Measurements from ENCODE around the gene MIOX.
A peak's percentile ranks its signal among the peaks of the same experiment; 100 is the strongest.

The MIOX gene

DNA sequence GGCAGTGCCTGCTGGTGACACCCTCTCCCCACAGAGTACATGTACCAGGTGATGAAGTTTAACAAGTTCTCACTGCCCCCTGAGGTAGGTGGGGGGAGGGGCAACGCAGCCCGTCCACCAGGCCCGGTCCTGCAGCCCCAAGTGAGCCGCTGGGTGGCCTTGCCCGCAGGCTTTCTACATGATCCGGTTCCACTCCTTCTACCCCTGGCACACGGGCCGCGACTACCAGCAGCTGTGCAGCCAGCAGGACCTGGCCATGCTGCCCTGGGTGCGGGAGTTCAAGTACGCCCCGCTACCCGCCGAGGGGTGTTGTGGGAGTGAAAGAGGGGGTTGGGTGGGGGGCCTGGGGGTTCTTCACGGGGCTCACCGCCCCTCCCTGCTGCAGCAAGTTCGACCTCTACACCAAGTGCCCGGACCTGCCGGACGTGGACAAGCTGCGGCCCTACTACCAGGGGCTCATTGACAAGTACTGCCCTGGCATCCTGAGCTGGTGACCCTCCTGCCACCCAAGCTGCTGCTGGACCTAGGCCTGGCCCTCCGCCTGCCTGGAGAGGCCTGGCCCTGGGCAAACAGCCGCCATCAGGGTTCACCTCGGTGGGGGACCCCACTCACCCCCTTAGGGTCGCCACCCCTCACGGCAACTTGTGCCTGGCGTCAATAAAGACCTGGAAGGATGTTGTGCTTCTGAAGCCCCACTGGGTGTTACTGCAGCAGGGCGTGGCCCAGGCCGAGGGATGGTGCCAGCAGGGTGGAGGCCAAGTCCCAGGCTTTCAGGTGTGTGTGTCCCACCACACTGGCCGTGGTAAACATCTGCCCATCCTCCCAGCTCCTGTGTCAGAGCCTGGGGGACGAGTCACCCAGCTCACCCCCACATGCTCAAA, 2.9 kb downstream of the MIOX start:
- no peak for DNase-seq (ENCODE audit: low read depth in 1 of 2, low spot score in 1 of 2)

DNA sequence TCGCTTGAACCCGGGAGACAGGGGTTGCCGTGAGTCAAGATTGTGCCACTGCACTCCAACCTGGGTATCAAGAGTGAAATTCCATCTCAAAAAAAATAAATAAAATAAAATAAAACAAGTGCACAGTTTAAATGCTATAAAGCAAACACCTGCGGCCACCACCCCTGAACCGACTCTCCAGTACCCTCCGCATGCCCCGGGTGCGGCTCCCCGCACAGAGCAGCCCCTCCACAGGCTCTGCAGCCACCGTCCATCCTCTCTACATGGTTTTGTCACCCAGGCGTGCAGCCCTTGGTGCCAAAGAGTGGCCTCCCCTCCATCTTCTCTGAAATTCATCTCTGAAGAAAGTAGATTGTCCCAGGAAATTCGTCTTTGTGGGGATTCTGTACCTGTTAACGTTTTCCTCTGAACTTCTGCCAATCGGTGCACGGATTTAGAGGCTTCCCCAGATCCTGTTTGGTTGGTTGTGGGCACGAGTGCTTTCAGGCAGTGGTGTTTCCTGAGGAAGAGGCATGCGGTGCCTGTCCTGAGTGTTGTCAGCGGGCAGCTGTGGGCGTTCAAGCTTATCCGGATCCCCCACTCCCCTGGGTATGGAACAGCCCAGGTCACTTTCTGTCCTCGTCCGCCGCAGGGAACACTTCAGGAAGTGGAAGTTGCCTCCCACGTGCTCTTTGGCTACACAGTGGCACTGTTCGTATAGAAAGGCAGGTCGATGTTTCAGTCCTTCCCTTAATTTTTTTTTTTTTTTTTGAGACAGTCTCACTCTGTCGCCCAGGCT, 4.1 kb downstream of the MIOX start:
- no peak for DNase-seq (ENCODE audit: low read depth in 1 of 2, low spot score in 1 of 2)

DNA sequence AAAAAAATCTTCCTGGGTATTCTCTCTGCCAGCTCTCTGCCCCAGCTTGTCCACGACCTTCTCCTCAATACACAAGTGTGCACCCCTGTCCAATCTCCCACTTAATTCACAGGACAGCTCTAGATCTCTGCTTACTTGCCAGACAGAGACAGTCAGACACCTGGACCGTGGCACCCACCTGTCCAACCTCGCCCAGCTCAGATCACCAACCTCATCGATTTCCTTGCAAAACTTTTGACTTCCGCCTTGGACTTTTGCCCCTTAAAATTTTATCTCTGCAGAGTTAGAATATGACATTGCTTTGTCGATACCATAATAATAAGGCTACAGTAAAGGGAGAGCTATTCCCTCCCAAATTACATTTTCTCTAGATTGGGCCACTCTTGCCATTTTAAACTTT, 10.4 kb downstream of the MIOX start:
- DNase-seq (ENCODE audit: low read depth in 1 of 2, low spot score in 1 of 2), result no peak

DNA sequence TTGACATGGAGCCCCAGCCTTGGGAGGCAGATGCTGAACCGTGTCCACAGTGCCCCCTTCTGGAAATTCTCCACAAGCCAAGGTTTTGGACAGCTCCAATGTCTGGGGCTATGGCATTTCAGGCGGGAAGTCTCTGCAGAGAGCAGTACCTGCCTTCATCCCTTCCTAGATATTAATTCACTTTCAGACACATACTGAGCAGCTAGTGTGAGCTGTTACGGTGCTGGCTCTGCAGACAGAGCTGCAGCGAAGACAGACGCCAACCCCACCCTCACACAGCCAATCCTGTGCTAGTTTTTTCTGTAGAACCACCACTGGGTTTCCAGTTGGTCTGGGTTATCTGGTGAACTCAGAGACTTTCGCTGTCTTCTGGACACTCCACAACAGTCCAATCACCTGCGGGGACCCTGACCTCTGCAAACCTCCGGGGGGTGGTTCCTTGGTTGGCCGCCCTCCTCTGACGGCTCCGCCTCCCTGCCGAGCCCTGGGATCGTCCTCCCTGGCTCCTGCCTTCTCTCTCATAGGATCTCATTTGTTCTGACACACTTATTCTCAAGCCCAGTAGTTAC, 11.7 kb downstream of the MIOX start:
- peak; percentile 38 to 40 for DNase-seq (ENCODE audit: low read depth in 1 of 2, low spot score in 1 of 2)

DNA sequence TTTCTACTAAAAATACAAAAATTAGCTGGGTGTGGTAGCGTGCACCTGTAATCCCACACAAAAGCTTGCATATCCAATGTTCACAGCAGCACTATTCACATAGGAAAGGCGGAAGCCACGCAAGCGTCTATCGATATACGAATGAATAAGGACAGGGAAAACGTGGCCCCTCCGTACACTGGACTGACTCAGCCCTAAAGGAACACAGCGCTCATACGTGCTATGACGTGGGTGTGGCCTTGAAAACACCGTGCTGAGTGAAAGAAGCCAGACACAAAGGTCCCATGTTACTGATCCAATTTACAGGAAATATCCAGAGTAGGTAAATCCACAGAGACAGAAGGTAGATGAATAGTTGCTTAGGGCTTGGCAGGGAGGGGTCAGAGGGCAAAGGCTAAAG, 13.8 kb downstream of the MIOX start:
- DNase-seq (ENCODE audit: low read depth in 1 of 2, low spot score in 1 of 2), result no peak

DNA sequence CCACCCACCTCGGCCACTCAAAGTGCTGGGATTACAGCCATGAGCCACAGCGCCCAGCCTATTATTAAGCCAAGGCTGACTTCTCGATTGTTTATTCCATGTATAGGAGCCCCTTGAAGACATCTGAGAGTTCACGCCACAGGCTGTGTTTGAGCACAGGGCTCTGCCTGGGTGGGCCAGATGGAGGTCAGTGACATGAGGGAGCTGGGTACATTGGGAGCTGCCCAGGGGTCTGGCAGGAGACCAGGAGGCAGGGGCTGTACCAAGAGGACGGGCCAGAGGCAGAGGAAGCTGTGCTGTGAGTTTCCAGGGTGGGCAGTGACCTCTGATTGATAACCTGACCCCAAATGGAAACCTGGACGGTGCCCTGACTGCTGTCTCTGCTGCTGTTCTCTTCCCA, 15.4 kb downstream of the MIOX start:
- DNase-seq (ENCODE audit: low read depth in 1 of 2, low spot score in 1 of 2), result no peak

DNA sequence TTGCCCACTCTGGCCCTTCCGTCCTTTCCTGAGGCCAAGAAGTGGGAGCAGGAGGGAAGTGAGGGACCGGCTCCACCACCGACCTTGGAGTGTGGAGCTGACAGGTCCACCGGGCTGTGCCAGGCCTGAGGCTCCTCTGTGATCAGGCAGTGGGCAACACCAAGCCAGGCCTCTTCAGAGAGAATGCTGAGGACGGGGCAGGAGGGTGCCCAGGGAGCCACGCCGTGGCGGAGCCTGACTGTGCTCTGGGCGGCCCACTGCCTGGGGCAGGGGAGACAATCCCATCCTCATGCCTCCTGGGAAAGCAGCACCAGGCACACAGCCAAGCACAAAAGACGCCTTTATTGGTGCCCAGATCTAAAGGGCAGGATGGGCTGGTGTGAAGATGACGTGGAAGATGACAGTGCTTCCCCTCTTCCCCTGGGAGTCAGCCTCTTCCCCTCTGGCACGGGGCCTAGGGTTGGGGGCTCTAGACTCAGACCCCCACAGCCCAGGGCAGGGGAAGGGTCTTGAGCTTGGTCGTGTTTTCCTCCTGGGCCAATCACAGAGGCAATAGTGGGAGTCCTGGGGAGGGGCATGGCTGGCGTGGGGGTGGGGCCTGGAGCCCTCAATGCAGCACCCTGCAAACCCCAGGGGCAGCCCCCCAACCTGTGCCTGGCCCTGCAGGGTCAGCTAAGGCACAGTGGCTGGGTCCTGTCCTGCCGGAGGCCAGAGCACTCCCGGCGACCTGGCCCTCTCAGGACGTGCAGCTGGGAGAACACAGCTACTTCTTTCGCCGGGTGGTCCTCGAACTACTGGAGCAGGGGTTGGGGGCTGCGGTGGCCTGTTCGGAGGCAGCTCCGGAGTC, 16.2 kb downstream of the MIOX start:
- no peak for DNase-seq (ENCODE audit: low read depth in 1 of 2, low spot score in 1 of 2)

DNA sequence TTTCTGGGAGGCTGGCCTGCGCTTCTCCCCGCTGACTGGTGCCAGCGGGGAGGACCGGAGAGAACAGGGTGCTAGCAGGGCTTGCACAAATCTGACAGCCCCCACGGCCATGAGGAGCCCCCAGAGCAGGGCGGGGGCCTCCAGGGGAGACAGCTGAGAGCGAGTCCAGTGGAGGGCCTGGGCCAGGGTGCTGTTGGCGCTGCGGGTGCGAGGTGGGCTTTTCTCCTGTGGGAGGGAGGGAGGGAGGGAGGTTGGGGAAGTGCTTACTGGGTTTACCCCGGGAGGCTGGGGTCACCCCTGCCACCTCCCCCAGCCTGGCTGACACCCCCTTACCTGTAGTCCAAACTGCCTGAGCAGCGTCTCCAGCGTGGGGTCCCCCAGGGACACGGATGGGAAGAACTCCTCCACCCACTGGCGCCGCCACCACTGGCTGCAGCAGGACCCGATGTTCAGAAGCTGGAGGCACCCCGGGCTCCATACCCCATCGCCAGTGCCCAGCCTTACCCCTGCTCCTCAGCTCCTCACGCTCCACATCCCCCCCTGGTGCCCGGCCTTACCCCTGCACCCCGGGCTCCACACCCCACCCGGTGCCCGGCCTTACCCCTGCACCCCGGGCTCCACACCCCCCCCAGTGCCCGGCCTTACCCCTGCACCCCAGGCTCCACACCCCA, 17.0 kb downstream of the MIOX start:
- DNase-seq (ENCODE audit: low read depth in 1 of 2, low spot score in 1 of 2), result no peak

DNA sequence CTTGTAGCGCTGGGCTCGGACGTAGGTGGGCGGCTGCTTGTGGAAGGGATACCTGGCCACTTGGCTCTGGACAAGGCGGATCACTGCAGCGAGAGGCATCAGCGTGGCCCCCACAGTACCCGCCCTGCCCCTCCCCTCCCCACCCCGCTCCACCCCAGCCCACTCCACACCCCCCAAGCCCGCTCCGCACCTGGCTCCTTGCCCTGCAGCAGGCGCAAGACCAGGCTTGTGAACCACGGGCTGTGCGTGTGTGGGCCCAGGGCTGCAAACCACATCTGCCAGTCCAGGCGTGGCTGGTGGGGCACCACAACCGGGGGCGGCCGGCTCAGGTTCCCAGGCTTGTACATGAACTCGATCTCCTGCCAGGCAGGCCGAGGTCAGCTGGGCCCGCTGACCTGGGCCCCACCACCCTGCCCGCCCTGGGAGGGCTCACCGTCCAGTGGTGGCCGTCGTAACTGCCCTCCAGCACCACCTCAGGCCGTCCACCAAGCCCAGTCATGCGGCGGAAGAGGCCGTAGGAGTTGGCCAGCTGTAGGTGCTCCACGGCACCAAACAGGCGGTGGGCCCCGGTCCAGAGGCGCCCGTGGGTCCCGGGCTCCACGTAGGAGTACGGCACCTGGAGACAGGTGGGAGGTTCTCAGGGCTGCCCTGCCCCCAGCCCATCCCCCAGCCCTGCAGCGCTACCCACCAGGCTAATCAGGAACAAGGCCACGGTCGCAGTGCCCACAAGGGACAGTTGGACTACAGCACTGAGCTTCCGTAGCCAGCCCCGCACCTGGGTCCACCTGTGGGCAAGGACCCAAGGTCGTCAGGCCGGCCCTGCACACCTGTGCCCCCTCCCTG, 17.9 kb downstream of the MIOX start:
- no peak for DNase-seq (ENCODE audit: low read depth in 1 of 2, low spot score in 1 of 2)

DNA sequence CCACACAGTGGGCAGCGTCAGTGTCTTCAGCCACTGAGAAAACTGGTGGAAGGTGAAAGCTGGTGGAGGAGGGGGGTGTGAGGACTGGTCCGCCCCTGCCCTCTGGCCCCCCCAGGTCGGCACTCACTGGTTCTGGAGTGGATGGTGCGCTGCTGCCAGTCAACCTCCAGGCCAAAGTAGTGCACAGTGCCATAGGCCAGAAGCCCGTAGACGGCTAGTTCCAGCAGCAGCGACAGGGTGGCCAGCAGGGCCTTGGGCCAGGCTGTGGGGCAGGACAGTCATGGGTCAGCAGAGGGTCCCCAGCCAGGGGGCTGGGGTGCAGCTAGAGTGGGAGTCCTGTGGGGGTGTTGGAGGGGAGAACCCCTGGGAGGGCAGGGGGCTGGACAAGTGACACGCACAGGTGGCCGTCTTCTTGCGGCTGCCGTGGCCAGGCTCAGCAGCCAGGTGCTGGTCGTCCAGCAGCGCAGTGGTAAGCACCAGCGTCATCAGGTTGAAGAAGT, 18.7 kb downstream of the MIOX start:
- DNase-seq (ENCODE audit: low read depth in 1 of 2, low spot score in 1 of 2), result no peak

DNA sequence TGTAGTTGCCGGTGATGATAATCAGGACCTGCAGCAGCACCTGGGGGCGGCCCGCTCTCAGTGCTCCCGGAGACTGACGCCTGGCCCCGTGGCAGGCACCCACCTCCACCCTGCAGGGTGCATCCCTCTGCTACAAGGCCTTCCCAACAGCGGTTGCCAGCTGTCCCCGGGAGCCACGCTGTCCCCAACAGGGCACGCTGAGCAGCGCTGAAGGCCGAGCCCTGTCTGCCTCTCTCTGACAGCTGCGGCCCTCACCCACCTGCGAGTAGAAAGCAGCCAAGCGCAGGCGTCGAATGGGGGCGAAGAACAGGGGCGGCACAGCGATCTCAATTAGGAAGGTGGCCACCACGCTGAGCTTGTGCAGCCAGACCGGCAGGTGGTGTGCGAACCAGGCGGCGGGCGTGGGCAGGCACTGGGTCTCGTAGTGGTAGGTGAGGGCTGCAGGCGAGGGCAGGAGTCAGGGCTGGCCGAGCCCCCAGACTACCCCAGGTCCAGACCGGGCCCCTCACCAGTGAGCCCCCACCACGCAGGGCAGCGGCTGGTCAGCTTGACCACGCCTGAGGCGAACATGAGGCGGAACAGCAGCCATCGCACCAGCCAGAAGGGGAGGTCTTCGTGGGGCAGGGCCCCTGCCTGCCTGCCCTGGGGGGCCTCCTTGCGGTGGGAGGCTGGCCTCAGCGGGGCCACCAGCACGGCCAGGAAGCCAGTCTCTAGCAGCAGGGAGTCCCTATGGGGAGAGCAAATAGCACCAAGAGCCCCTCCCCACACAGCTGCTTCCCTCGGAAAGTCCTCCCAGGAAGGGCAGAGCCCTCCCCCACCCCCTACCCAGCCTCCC, 19.3 kb downstream of the MIOX start:
- no peak for DNase-seq (ENCODE audit: low read depth in 1 of 2, low spot score in 1 of 2)

DNA sequence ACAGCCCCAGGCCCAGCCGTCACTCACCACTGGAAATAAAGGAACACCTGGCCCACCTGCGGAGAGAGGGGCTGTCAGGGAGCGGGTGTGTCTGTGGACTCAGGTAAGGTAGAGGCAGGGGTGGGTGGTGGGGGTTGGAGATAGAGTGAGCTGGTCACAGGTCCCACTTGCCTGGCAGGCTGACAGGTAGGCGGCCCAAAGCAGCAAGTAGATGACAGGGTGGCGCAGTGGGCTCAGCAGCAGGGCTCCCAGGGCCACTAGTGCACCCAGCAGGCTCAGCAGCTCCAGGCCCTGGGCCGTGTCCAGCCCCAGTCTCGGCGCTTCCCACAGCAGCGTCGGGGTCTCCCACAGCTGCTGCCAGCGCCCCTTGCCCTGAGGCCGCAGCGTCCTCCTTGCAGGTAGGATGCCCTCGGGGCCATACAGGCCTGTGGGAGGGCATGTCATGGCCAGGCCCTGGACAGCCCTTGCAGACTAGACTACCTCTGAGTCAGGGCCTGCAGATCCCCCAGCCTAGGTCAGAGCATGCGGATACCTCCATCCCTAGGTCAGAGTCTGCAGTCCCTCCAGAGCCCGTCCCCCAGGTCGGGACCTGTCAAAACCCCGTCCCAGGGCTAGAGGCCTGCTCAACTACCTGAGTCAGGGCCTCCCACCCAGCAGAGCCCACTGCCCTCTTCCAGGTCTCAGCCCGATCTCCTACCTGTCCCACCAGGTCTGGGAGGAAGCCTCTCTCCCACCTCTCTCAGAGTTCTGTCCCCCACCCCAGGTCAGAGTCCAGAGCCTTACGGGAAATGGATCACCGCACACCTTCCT, 20.2 kb downstream of the MIOX start:
- no peak for DNase-seq (ENCODE audit: low read depth in 1 of 2, low spot score in 1 of 2)

DNA sequence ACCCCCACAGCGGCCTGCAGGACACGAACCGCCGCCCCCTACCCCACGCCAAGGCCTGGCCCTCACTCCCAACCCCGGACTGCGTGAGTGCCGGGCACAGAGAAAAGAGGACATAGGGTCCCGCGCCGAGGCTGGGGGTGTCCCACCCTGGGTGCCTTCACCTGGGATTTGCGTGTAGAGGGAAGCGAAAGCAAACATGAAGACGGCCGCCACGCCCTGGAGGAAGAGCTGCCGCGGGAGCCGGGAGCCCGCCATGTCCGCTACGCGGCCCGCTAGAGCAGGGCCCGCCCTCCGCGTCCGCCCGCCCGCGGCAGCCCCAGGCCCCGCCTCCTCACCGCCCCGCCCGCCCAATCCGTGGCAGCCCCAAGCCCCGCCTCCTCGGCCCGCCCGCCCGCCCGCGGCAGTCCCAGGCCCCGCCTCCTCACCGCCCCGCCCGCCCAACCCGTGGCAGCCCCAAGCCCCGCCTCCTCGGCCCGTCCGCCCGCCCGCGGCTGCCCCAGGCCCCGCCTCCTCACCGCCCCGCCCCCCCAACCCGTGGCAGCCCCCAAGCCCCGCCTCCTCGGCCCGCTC, 20.8 kb downstream of the MIOX start, which contains the start of gene LMF2:
Gene LMF2 (minus strand): TSS at position 282 of the 570 bp plus-strand sequence. CDS start 27 bp downstream, at position 255.
- DNase-seq (ENCODE audit: low read depth in 1 of 2, low spot score in 1 of 2), result peak; percentile 94 to 95

DNA sequence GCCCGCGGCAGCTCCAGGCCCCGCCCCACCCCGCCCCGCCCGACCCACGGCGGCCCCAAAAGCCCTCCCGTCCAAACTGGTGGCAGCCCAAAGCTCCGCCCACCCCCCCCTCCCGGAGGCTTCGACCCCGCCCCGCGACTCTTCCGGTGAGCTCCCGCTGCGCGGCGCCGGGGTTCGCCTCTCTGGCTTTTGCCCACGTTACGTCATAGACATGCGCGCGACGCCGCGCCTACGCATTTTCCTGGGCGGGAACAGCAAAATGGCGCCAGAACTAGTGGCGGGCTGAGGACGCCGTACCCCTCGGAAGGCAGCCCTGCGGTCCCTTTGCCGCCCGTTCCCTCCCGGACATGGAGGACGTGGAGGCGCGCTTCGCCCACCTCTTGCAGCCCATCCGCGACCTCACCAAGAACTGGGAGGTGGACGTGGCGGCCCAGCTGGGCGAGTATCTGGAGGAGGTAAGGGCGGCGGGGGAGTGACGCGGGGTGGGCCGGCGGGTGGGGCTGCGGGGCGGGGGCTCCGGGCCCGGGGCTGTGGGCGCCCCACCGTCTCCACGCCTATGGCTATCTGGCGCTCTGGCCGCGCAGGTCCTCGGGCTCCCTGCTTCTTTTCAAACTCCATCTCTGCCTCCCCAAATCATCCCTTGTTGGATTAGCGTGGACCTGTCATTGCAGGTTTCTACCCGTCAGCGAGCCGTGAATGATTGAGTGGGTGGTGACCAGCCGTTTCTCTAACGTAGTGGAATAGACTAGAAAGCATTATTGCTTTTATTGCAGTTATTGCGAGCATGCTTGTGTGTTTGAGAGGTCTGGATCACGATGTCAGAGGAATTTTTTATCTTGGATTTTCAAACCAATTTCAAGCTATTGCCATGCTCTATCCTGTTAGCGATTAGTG, 21.6 kb downstream of the MIOX start, which contains the start of gene NCAPH2:
Gene NCAPH2 (plus strand): TSS at position 234 of the 894 bp plus-strand sequence. CDS start 114 bp downstream, at position 348.
- DNase-seq (ENCODE audit: low read depth in 1 of 2, low spot score in 1 of 2), result peak in 1 of 2 donors; percentile 97

DNA sequence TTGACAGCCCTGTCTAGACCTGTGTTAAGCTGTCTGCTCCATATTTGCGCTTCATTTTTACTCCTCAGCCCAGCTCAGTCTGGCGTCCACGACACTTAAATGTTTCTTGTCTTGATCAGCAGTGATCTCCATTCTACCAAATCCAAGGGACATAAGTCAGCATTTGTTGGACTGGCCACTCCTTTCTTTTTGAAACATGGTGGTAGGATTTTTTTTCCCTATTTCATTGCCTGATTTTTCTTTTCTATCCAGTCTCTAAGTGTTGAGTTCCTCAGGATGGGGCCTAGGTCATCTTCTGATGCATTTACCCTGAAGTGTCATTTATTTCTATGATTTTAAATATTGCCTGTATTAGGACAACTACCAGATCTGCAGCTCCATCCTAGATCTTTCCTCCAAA, 22.2 kb downstream of the MIOX start:
- no peak for DNase-seq (ENCODE audit: low read depth in 1 of 2, low spot score in 1 of 2)

DNA sequence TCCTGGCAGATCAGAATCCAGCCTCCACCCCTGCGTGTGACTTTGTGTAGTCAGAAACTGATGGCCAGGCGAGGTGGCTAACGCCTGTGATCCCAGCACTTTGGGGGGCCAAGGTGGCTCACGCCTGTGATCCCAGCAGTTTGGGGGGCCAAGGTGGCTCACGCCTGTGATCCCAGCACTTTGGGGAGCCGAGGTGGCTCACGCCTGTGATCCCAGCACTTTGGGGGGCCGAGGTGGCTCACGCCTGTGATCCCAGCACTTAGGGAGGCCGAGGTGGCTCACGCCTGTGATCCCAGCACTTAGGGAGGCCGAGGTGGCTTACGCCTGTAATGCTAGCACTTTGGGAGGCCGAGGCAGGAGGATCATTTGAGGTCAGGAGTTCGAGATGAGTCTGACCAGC, 26.5 kb downstream of the MIOX start:
- no peak for DNase-seq (ENCODE audit: low read depth in 1 of 2, low spot score in 1 of 2)
